Hepatocyte (in vitro differentiated cells): Measurements from ENCODE around the gene ACTL7A. TPM values are rescaled to one million over a fixed set of nuclear protein-coding genes. Genes with fewer than 3 reads are reported as not detected.
"Not testable (repeated sequence)": the region's sequence is repeated elsewhere in the genome, so short reads cannot be mapped to it uniquely, and the experiment has no call there.

Experiments used
- DNase-seq: peaks from one replicate; pipeline ENCODE4 v3.0.0-alpha.2; 2016; ENCODE audit warnings: low spot score
- H2AFZ ChIP-seq: fragments of 200-600 bp; sonication (generic); 2 replicates; pipeline ENCODE4 v1.6.0; 2016; ENCODE audit warnings: antibody characterized with exemption, mild to moderate bottlenecking
- H3K27ac ChIP-seq: fragments of 200-600 bp; sonication (generic); 2 replicates; pipeline ENCODE4 v1.5.1; 2016; ENCODE audit warnings: mild to moderate bottlenecking
- H3K27me3 ChIP-seq: fragments of 200-600 bp; sonication (generic); 2 replicates; pipeline ENCODE4 v1.6.1; 2016
- H3K36me3 ChIP-seq: fragments of 200-600 bp; sonication (generic); replicated peaks from 2 replicates; pipeline ENCODE4 v1.5.1; 2016; ENCODE audit warnings: low read depth; ENCODE audit not compliant: insufficient read depth
- H3K4me1 ChIP-seq: fragments of 200-600 bp; sonication (generic); 2 replicates; pipeline ENCODE4 v1.5.1; 2016; ENCODE audit warnings: mild to moderate bottlenecking, moderate library complexity; ENCODE audit not compliant: insufficient read depth
- H3K4me2 ChIP-seq: fragments of 200-600 bp; sonication (generic); 2 replicates; pipeline ENCODE4 v1.6.0; 2016
- H3K4me3 ChIP-seq: fragments of 200-600 bp; sonication (generic); 2 replicates; pipeline ENCODE4 v1.5.1; 2016; ENCODE audit warnings: mild to moderate bottlenecking
- H3K79me2 ChIP-seq: fragments of 200-600 bp; sonication (generic); 2 replicates; pipeline ENCODE4 v1.6.0; 2017; ENCODE audit warnings: mild to moderate bottlenecking
- H3K9me2 ChIP-seq: fragments of 200-600 bp; sonication (generic); replicated peaks from 2 replicates; pipeline ENCODE4 v1.6.0; 2017; ENCODE audit warnings: mild to moderate bottlenecking; ENCODE audit not compliant: insufficient read depth
- H3K9me3 ChIP-seq: fragments of 200-600 bp; sonication (generic); 2 replicates; pipeline ENCODE4 v1.5.1; 2016; ENCODE audit warnings: low read depth, mild to moderate bottlenecking
- H4K20me1 ChIP-seq: fragments of 200-600 bp; sonication (generic); 2 replicates; pipeline ENCODE4 v1.6.0; 2016; ENCODE audit warnings: mild to moderate bottlenecking; ENCODE audit not compliant: insufficient read depth, poor library complexity, severe bottlenecking
- CTCF ChIP-seq: fragments of 200-600 bp; sonication (generic); IDR thresholded peaks from 2 replicates; pipeline ENCODE4 v1.5.1; 2016; ENCODE audit warnings: antibody characterized with exemption, mild to moderate bottlenecking; ENCODE audit not compliant: poor library complexity
- EZH2 ChIP-seq: fragments of 200-600 bp; sonication (generic); IDR thresholded peaks from 2 replicates; pipeline ENCODE4 v1.6.1; 2016; ENCODE audit warnings: antibody characterized with exemption, mild to moderate bottlenecking, borderline replicate concordance
- EZH2phosphoT487 ChIP-seq: fragments of 200-600 bp; sonication (generic); IDR thresholded peaks from one replicate; pipeline ENCODE4 v1.6.1; 2018; ENCODE audit warnings: antibody characterized with exemption, mild to moderate bottlenecking, low read depth, moderate library complexity; ENCODE audit not compliant: unreplicated experiment, severe bottlenecking
- WGBS: methylation state at CpG from one replicate; pipeline ENCODE4 v1.1.6; 2016; ENCODE audit warnings: low lambda C conversion rate; ENCODE audit errors: missing lambda C conversion rate; 5-methylcytosine and 5-hydroxymethylcytosine counted together
- polyA plus RNA-seq: library from polyadenylated mRNA; unstranded; fragments of >200 nt; fragmentation: Nextera tagmentation; extraction: Ambion mirVana; gene quantifications from 2 replicates; pipeline ENCODE4 v1.2.1, GENCODE V29; 2016
- total RNA-seq: library from RNA; depleted of rRNA; stranded (reverse); fragments of >200 nt; gene quantifications from 2 replicates; pipeline ENCODE4 v1.2.3, GENCODE V29; 2014

The ACTL7A gene
- total and polyA plus RNA-seq, 2 experiments from 2014 or later = not detected

- H3K9me3 ChIP-seq = no peaks in the 10 kb centered on the region
- H3K79me2 ChIP-seq = no peaks in the 10 kb centered on the region
- no peaks in the 10 kb centered on the region for H3K27me3 ChIP-seq
- H3K4me2 ChIP-seq = no peak overlapping the region
- H3K4me1 ChIP-seq = peaks cover 4% of the 10 kb centered on the region
- H3K27ac ChIP-seq = no peak overlapping the region
- no peak overlapping the region for H2AFZ ChIP-seq
- no peak for DNase-seq
- H3K9me2 ChIP-seq = no peaks in the 10 kb centered on the region
- TF ChIP-seq CTCF (no peak), EZH2 (no peak), EZH2phosphoT487 (no peak)
- H3K36me3 ChIP-seq = no peaks in the 10 kb centered on the region
- WGBS = 74% methylated on average over 2 of the region's 2 CpGs
- no peak overlapping the region for H3K4me3 ChIP-seq
- no peaks in the 10 kb centered on the region for H4K20me1 ChIP-seq
Measured at GRCh38 chr9:108844856-108845255, 17.2 kb upstream of the ACTL7A start.

GRCh38 chr9:108845507-108845906 is 16.6 kb upstream of the ACTL7A start:
- no peak overlapping the region for H2AFZ ChIP-seq
- H3K36me3 ChIP-seq = no peaks in the 10 kb centered on the region
- H3K27me3 ChIP-seq = no peaks in the 10 kb centered on the region
- H3K9me3 ChIP-seq = no peaks in the 10 kb centered on the region
- no peaks in the 10 kb centered on the region for H3K9me2 ChIP-seq
- no peak for DNase-seq
- no peak overlapping the region for H3K4me3 ChIP-seq
- H3K4me1 ChIP-seq = peaks cover 4% of the 10 kb centered on the region
- H3K4me2 ChIP-seq = no peak overlapping the region
- H4K20me1 ChIP-seq = no peaks in the 10 kb centered on the region
- TF ChIP-seq CTCF (no peak), EZH2 (no peak)
- H3K79me2 ChIP-seq = no peaks in the 10 kb centered on the region
- H3K27ac ChIP-seq = no peak overlapping the region
- 66% methylated on average over 5 of the region's 5 CpGs for WGBS

GRCh38 chr9:108845947-108846346 is 16.1 kb upstream of the ACTL7A start:
- Histone ChIP-seq H3K27ac (no peak overlapping the region), H2AFZ (no peak overlapping the region), H3K4me2 (no peak overlapping the region), H3K4me1 (peaks cover 4% of the 10 kb centered on the region), H3K27me3 (no peaks in the 10 kb centered on the region), H3K9me3 (no peaks in the 10 kb centered on the region), H3K9me2 (no peaks in the 10 kb centered on the region), H3K36me3 (no peaks in the 10 kb centered on the region), H3K79me2 (no peaks in the 10 kb centered on the region), H3K4me3 (no peak overlapping the region), H4K20me1 (no peaks in the 10 kb centered on the region)
- TF ChIP-seq EZH2 = no peak
- TF ChIP-seq EZH2phosphoT487 = no peak
- no peak for TF ChIP-seq CTCF
- WGBS = 85% methylated on average over 2 of the region's 2 CpGs
- DNase-seq = no peak

- H3K4me2 ChIP-seq, DNase-seq, H4K20me1 ChIP-seq, H3K27ac ChIP-seq, H3K36me3 ChIP-seq, H3K4me1 ChIP-seq, H2AFZ ChIP-seq, H3K4me3 ChIP-seq, H3K79me2 ChIP-seq, H3K9me3 ChIP-seq, H3K9me2 ChIP-seq, H3K27me3 ChIP-seq: not testable (repeated sequence)
- WGBS = 90% methylated on average over 8 of the region's 8 CpGs
Measured at GRCh38 chr9:108848296-108848695, 13.8 kb upstream of the ACTL7A start.
